ENCODE data around the gene SYT8.
"Not testable (repeated sequence)": the region's sequence is repeated elsewhere in the genome, so short reads cannot be mapped to it uniquely, and the experiment has no call there.

SYT8 gene

GRCh38 chr11:1834779-1835670 lies at the start of gene SYT8:
TSS of gene SYT8 (plus strand) at chr11:1834990. CDS start at chr11:1835106, 116 bp downstream.
- DNase-seq (ENCODE audit: low spot score), result no peak

GRCh38 chr11:1785749-1786413 lies 48.9 kb upstream of the SYT8 start:
- no peak for DNase-seq (ENCODE audit: low spot score)

GRCh38 chr11:1786466-1786865 lies 48.3 kb upstream of the SYT8 start:
- no peak for DNase-seq (ENCODE audit: low spot score)

- no peak for DNase-seq (ENCODE audit: low spot score)
These were observed 42.9 kb upstream of the SYT8 start for GRCh38 chr11:1791912-1792311.

- DNase-seq (ENCODE audit: low spot score), result no peak
These were observed 42.3 kb upstream of the SYT8 start for GRCh38 chr11:1792461-1792860.

- no peak for DNase-seq (ENCODE audit: low spot score)
These were observed 41.7 kb upstream of the SYT8 start for GRCh38 chr11:1793081-1793480.

- DNase-seq (ENCODE audit: low spot score), result no peak
These were observed 38.3 kb upstream of the SYT8 start for GRCh38 chr11:1796413-1797011.

- no peak for DNase-seq (ENCODE audit: low spot score)
These were observed 37.2 kb upstream of the SYT8 start for GRCh38 chr11:1797391-1798125.

- no peak for DNase-seq (ENCODE audit: low spot score)
These were observed 31.5 kb upstream of the SYT8 start for GRCh38 chr11:1803246-1803645.

- DNase-seq (ENCODE audit: low spot score), result not testable (repeated sequence)
These were observed 30.8 kb upstream of the SYT8 start for GRCh38 chr11:1803835-1804519.

- DNase-seq (ENCODE audit: low spot score), result no peak
These were observed 29.3 kb upstream of the SYT8 start for GRCh38 chr11:1805525-1805924.

GRCh38 chr11:1807264-1807995 lies 27.4 kb upstream of the SYT8 start:
- no peak for DNase-seq (ENCODE audit: low spot score)

- no peak for DNase-seq (ENCODE audit: low spot score)
These were observed 24.0 kb upstream of the SYT8 start for GRCh38 chr11:1810761-1811160.

GRCh38 chr11:1812274-1812673 lies 22.5 kb upstream of the SYT8 start:
- no peak for DNase-seq (ENCODE audit: low spot score)

- DNase-seq (ENCODE audit: low spot score), result no peak
These were observed 22.0 kb upstream of the SYT8 start for GRCh38 chr11:1812801-1813200.

- DNase-seq (ENCODE audit: low spot score), result not testable (repeated sequence)
These were observed 21.4 kb upstream of the SYT8 start for GRCh38 chr11:1813356-1813755.

- DNase-seq (ENCODE audit: low spot score), result no peak
These were observed 20.1 kb upstream of the SYT8 start for GRCh38 chr11:1814691-1815090.

GRCh38 chr11:1815311-1815710 lies 19.5 kb upstream of the SYT8 start:
- DNase-seq (ENCODE audit: low spot score), result no peak

GRCh38 chr11:1815751-1816150 lies 19.0 kb upstream of the SYT8 start:
- DNase-seq (ENCODE audit: low spot score), result no peak

- no peak for DNase-seq (ENCODE audit: low spot score)
These were observed 17.8 kb upstream of the SYT8 start for GRCh38 chr11:1817000-1817399.

- DNase-seq (ENCODE audit: low spot score), result no peak
These were observed 17.3 kb upstream of the SYT8 start for GRCh38 chr11:1817511-1817910.
